Measurements from ENCODE around the gene ZACN.
"Not testable (repeated sequence)": the region's sequence is repeated elsewhere in the genome, so short reads cannot be mapped to it uniquely, and the experiment has no call there.

Gene ZACN

DNA sequence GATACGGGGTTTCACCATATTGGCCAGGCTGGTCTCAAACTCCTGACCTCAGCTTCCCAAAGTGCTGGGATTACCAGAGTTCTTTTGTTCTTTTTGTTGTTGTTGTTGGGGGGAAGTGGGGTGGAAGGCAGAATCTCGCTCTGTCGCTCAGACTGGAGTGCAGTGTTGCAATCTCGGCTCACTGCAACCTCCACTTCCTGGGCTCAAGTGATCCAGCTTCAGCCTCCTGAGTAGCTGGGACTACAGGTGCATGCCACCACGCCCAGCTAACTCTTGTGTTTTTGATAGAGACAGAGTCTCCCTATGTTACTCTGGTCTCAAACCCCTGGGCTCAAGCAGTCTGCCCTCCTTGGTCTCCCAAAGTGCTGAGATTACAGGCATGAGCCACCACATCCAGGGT, 612 bp upstream of the ZACN start:
- peaks cover 17% of the 10 kb centered on the region for H3K4me1 ChIP-seq (ENCODE audit: control insufficient read depth, insufficient read depth, low read length)
- H3K9ac ChIP-seq (ENCODE audit: low read depth, low read length); H3K9me3 ChIP-seq (ENCODE audit: control insufficient read depth, insufficient read depth, low read length); H3K36me3 ChIP-seq (ENCODE audit: control insufficient read depth, insufficient read depth, low read length); H3K4me3 ChIP-seq (ENCODE audit: low read depth, low read length): not testable (repeated sequence)
- peaks cover 66% of the 10 kb centered on the region for H3K27me3 ChIP-seq (ENCODE audit: control insufficient read depth, insufficient read depth, low read length)

DNA sequence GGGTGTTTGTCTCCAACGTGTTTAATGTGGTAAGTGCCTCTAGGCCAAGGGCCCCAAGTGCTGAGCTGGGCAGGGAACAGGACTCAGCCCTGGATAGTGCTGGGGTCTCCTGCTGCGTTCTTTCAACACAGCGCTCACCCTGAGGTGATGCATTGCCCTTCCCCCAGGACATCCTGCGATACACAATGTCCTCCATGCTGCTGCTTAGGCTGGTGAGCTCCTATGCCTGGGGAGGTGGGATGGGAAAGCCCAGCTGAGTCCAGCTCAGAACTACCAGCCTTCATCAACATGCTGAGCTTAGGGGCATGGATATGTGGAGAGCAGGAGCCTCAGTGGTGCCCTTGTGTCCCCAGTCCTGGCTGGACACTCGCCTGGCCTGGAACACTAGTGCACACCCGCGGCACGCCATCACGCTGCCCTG, 563 bp downstream of the ZACN start:
- H3K4me1 ChIP-seq (ENCODE audit: control insufficient read depth, insufficient read depth, low read length): peaks cover 17% of the 10 kb centered on the region
- H3K36me3 ChIP-seq (ENCODE audit: control insufficient read depth, insufficient read depth, low read length): peaks cover 17% of the 10 kb centered on the region
- H3K9ac ChIP-seq (ENCODE audit: low read depth, low read length): no peak overlapping the region
- H3K4me3 ChIP-seq (ENCODE audit: low read depth, low read length): peak overlapping the region; percentile 41
- H3K9me3 ChIP-seq (ENCODE audit: control insufficient read depth, insufficient read depth, low read length): no peaks in the 10 kb centered on the region
- H3K27me3 ChIP-seq (ENCODE audit: control insufficient read depth, insufficient read depth, low read length): peaks cover 54% of the 10 kb centered on the region

DNA sequence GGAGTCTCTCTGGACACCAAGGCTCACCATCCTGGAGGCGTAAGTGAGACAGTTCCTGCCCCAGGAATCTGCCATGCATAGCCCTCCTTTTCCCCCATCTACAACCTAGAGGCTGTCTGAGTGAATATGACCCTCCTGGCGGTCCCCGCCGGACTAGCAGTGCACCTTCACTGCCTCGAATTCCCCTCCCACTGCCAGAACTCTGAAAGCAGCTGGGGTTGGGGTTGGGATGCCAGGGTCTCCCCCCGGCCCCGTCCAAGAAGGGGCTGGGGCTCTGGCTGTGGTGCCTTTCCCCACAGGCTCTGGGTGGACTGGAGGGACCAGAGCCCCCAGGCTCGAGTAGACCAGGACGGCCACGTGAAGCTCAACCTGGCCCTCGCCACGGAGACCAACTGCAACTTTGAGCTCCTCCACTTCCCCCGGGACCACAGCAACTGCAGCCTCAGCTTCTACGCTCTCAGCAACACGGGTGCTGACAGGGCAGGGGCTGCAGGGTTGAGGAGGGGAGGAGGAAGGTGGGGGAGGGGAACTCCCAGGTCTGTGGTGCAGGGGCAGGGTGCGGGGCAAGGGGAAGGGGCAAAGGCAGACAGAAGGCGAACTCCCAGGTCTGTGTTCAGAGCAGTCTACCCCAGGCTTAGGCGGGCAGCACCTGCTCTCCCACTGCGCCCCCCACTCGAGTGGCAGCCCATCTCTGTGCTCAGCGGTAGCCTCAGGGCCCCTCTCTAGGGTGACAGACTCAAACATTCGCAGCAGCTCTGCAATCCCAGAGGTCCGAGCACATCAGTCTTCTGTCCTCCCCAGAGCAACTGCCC, 1.2 kb downstream of the ZACN start:
- peak overlapping the region; percentile 65 for H3K9ac ChIP-seq (ENCODE audit: low read depth, low read length)
- no peaks in the 10 kb centered on the region for H3K9me3 ChIP-seq (ENCODE audit: control insufficient read depth, insufficient read depth, low read length)
- H3K4me1 ChIP-seq (ENCODE audit: control insufficient read depth, insufficient read depth, low read length): peaks cover 17% of the 10 kb centered on the region
- peak overlapping the region; percentile 41 for H3K4me3 ChIP-seq (ENCODE audit: low read depth, low read length)
- peaks cover 49% of the 10 kb centered on the region for H3K27me3 ChIP-seq (ENCODE audit: control insufficient read depth, insufficient read depth, low read length)
- H3K36me3 ChIP-seq (ENCODE audit: control insufficient read depth, insufficient read depth, low read length): peaks cover 20% of the 10 kb centered on the region

DNA sequence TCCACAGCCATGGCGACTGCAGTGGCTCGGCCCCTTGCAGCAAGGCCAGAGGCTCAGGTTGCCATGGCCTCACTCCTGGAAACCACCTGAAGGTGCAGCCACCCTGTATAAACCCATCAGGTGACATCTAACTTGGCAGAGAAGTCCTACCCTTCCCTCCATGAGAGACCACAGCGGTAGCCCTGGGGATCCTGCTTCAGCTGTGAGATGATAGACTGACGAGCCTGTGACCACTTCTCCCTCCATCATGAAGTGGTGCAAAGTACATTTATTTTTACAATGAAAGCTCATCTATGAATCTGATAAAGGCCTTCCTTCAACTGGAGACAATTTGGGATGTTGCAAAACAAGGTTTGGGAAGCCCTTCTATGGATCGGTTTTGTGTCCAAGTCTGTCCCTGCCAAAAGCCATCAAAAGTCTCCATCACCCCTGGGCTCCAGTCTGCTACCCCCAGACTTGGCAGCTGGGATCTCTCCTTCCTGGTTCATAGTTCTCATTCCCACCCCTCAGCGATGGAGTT, 1.8 kb downstream of the ZACN start:
- Histone ChIP-seq H3K4me3 (ENCODE audit: low read depth, low read length) (peak overlapping the region; percentile 41), H3K4me1 (ENCODE audit: control insufficient read depth, insufficient read depth, low read length) (peaks cover 17% of the 10 kb centered on the region), H3K27me3 (ENCODE audit: control insufficient read depth, insufficient read depth, low read length) (peaks cover 42% of the 10 kb centered on the region), H3K9me3 (ENCODE audit: control insufficient read depth, insufficient read depth, low read length) (no peaks in the 10 kb centered on the region), H3K9ac (ENCODE audit: low read depth, low read length) (no peak overlapping the region), H3K36me3 (ENCODE audit: control insufficient read depth, insufficient read depth, low read length) (peaks cover 27% of the 10 kb centered on the region)

DNA sequence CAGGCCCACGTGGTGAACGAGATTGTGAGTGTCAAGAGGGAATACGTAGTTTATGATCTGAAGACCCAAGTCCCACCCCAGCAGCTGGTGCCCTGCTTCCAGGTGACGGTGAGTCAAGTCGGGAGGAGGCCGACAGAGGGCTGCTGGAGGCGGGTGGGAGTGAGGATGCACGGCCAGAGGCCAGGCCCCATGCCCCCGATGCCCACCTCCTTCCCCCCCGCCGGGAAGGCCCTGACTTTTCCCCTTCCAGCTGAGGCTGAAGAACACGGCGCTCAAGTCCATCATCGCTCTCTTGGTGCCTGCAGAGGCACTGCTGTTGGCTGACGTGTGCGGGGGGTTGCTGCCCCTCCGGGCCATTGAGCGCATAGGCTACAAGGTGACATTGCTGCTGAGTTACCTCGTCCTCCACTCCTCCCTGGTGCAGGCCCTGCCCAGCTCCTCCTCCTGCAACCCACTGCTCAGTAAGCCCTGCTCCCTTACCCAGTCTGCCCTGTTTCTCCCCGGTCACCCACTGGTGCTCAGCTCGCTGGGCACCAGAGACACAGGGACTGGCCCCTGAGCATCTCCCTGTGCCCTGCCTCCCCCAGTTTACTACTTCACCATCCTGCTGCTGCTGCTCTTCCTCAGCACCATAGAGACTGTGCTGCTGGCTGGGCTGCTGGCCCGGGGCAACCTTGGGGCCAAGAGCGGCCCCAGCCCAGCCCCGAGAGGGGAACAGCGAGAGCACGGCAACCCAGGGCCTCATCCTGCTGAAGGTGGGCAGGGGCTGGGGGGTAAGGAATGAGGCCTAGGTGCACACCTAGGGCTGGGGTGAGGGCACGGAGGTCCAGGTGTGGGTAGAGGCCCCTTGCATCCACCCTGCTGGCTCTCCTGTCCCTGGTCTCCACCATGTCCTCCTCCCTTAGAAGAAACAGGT, 2.6 kb downstream of the ZACN start:
- no peak overlapping the region for H3K4me3 ChIP-seq (ENCODE audit: low read depth, low read length)
- H3K9ac ChIP-seq (ENCODE audit: low read depth, low read length): no peak overlapping the region
- H3K36me3 ChIP-seq (ENCODE audit: control insufficient read depth, insufficient read depth, low read length): peaks cover 33% of the 10 kb centered on the region

DNA sequence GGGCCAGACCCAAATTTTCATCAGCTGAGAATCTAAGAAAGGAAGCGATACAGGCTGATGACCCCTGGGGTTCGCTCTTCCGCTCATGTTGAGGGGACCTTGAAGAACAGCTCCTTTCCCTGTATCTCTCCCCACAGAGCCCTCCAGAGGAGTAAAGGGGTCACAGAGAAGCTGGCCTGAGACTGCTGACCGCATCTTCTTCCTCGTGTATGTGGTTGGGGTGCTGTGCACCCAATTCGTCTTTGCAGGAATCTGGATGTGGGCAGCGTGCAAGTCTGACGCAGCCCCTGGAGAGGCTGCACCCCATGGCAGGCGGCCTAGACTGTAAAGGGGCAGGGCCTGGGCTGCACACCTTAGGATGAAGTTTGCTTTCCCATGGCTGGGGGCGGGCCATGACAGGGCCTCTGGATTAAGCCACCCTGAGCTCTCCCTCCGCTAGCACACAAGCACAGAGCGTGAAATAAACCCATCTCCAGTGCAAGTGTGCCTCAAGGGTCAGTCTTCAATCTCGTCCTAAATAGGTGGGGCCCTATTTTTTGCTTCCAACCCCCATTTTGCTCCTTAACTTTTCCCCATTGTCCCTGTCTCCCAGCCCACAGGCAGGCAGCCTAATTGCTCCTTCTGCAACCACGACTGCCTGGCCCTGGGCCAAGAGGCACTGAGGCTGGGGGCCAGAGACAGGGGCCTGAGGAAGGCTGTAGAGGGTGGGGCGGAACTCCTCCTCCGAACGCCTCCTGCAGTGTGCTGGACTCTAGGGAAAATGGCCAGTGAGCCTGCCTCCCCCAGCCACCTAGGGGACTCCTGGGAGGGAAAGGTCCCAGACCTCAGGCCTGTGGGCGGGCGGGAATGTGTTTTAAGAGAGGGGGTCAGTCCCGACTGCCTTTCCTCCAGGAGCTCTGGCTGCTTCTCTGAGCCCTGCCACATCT, 3.6 kb downstream of the ZACN start:
- Histone ChIP-seq H3K9me3 (ENCODE audit: control insufficient read depth, insufficient read depth, low read length) (no peaks in the 10 kb centered on the region), H3K9ac (ENCODE audit: low read depth, low read length) (no peak overlapping the region), H3K4me3 (ENCODE audit: low read depth, low read length) (no peak overlapping the region), H3K4me1 (ENCODE audit: control insufficient read depth, insufficient read depth, low read length) (peaks cover 14% of the 10 kb centered on the region), H3K36me3 (ENCODE audit: control insufficient read depth, insufficient read depth, low read length) (peaks cover 44% of the 10 kb centered on the region), H3K27me3 (ENCODE audit: control insufficient read depth, insufficient read depth, low read length) (peaks cover 24% of the 10 kb centered on the region)

More for the DNA sequence above, 2.6 kb downstream of the ZACN start:
- Histone ChIP-seq H3K4me1 (ENCODE audit: control insufficient read depth, insufficient read depth, low read length) (peaks cover 17% of the 10 kb centered on the region), H3K27me3 (ENCODE audit: control insufficient read depth, insufficient read depth, low read length) (peaks cover 35% of the 10 kb centered on the region), H3K9me3 (ENCODE audit: control insufficient read depth, insufficient read depth, low read length) (no peaks in the 10 kb centered on the region)

DNA sequence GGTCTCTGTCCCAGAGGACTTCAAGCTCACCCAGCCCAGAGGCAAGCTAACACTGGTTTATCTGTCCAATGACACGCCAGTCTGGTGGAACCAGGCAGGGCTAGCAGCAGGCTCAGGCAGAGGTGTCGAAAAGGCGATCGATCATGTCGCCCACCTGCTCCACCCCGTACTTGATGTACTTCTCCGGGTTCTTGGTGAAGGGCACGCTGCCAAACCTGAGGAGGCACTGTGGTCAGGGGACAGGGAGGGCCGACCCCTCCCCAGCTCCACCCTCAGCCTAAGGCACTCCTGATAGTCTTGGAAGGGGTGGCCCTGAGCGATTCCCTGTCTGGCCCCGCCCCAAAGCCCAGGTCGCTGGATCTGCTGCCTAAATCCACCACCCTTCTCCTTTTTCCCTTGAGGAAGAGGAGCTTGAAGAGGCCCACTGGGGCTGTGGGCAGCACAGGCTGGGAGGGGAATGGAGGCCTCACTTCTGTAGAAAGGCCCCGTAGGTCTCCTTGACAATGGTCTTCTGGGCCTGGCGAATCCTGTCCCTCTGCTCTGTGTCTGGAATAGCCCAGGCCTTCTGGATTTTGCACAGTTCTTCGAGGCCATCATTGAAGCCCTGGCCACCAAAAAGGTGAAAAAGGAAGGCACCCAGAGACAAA, 4.7 kb downstream of the ZACN start:
- H3K4me3 ChIP-seq (ENCODE audit: low read depth, low read length): no peak overlapping the region
- H3K9me3 ChIP-seq (ENCODE audit: control insufficient read depth, insufficient read depth, low read length): no peaks in the 10 kb centered on the region
- peaks cover 14% of the 10 kb centered on the region for H3K27me3 ChIP-seq (ENCODE audit: control insufficient read depth, insufficient read depth, low read length)
- no peak overlapping the region for H3K9ac ChIP-seq (ENCODE audit: low read depth, low read length)
- H3K36me3 ChIP-seq (ENCODE audit: control insufficient read depth, insufficient read depth, low read length): peaks cover 54% of the 10 kb centered on the region
- peaks cover 14% of the 10 kb centered on the region for H3K4me1 ChIP-seq (ENCODE audit: control insufficient read depth, insufficient read depth, low read length)

DNA sequence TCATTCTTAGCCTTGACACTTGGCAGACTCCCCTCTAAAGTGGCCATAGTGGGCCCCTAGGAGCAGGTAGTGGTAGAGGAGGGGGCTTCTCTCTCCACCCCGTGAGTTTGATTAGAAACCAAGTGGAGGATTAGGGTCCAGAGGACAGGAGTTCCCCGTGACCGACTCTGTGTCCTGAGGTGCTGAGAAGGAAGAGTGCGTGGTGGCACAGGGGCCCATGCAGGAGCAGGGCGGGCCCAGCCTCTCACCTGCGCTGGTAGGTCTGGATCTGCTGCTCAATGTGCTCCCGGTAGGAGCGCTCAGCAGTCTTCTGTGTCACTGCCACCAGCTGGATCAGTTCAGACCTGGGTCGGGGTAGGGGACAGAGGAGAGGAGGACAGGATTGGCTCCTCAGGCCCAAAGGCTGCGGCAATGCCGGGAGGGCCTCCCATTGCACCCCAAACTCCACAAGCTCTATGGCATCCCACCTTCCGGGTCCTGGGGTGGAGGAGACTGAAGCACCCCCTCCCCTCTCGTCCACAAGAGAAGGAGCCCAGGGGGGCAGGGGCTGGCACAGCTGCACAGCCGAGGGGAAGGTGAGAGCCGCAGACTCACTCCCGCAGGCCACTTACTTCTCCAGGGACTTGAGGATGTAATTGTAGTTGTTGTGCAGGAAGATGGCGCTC, 6.2 kb downstream of the ZACN start:
- H3K36me3 ChIP-seq (ENCODE audit: control insufficient read depth, insufficient read depth, low read length): peaks cover 62% of the 10 kb centered on the region
- peaks cover under 1% of the 10 kb centered on the region for H3K27me3 ChIP-seq (ENCODE audit: control insufficient read depth, insufficient read depth, low read length)
- H3K9me3 ChIP-seq (ENCODE audit: control insufficient read depth, insufficient read depth, low read length): no peaks in the 10 kb centered on the region
- H3K4me1 ChIP-seq (ENCODE audit: control insufficient read depth, insufficient read depth, low read length): peaks cover 6% of the 10 kb centered on the region
- no peak overlapping the region for H3K9ac ChIP-seq (ENCODE audit: low read depth, low read length)
- H3K4me3 ChIP-seq (ENCODE audit: low read depth, low read length): no peak overlapping the region

DNA sequence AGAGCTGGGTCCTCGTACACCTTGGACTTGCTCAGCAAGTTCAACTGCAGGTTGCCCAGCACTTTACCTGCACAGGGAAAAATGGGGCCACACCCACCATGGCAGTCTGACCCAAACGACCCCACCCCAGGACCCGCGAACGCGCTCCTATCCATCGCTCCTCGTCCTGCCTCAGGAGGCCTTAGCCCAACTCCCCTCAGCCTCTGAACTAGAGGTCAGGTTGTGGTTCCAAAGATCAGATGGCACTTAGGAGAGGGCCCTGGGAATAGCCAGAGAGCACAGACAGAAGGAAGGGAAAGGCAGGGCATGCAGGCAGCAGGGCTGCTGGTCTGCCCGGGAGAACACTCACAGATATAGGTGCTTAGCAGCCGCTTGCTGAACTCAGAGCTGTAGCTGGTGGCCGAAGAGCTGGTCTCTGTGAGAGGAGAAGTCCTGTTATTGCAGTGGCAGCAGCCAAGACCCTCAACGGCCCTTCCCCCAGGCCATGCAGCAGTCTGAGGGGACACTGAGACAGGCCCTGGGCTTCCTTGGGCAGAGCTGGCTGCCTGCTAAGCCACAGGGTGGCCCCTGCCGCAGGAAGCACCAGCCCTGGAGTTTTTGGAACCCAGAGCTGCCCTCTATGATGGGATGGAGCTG, 6.9 kb downstream of the ZACN start:
- Histone ChIP-seq H3K36me3 (ENCODE audit: control insufficient read depth, insufficient read depth, low read length) (peaks cover 67% of the 10 kb centered on the region), H3K9me3 (ENCODE audit: control insufficient read depth, insufficient read depth, low read length) (no peaks in the 10 kb centered on the region), H3K27me3 (ENCODE audit: control insufficient read depth, insufficient read depth, low read length) (no peaks in the 10 kb centered on the region), H3K4me1 (ENCODE audit: control insufficient read depth, insufficient read depth, low read length) (no peaks in the 10 kb centered on the region), H3K4me3 (ENCODE audit: low read depth, low read length) (no peak overlapping the region), H3K9ac (ENCODE audit: low read depth, low read length) (no peak overlapping the region)

DNA sequence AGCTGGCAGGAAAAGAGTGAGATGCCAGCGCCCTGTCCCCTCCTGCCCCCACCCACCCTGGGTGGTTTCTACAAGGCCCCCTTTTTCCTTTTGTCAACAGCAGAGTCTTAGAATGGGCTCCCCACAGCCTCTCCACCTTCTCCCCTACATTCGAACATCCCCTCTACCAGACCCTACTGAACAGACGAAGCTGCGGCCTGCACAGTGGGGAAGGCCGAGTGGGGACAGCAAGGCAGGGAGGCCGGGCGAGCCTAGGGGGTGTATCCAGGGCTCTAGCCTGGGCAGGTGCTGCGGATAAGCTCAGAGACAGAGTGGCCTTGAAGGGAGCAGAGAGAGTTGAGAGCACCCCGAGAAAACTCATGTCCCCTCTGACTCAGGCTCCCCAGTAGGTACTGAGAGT, 7.4 kb downstream of the ZACN start:
- no peak overlapping the region for H3K4me3 ChIP-seq (ENCODE audit: low read depth, low read length)
- peaks cover 68% of the 10 kb centered on the region for H3K36me3 ChIP-seq (ENCODE audit: control insufficient read depth, insufficient read depth, low read length)
- no peaks in the 10 kb centered on the region for H3K27me3 ChIP-seq (ENCODE audit: control insufficient read depth, insufficient read depth, low read length)
- H3K9ac ChIP-seq (ENCODE audit: low read depth, low read length): no peak overlapping the region
- no peaks in the 10 kb centered on the region for H3K4me1 ChIP-seq (ENCODE audit: control insufficient read depth, insufficient read depth, low read length)
- H3K9me3 ChIP-seq (ENCODE audit: control insufficient read depth, insufficient read depth, low read length): no peaks in the 10 kb centered on the region

Measured in iPS-15b (cell line).